Measurements from ENCODE around the gene TENM3. TPM values are rescaled to one million over a fixed set of nuclear protein-coding genes. Genes with fewer than 3 reads are reported as not detected.

The TENM3 gene
- total and polyA plus RNA-seq, 12 donors = 0.20 to 6.6 (median 3.5) TPM

DNA sequence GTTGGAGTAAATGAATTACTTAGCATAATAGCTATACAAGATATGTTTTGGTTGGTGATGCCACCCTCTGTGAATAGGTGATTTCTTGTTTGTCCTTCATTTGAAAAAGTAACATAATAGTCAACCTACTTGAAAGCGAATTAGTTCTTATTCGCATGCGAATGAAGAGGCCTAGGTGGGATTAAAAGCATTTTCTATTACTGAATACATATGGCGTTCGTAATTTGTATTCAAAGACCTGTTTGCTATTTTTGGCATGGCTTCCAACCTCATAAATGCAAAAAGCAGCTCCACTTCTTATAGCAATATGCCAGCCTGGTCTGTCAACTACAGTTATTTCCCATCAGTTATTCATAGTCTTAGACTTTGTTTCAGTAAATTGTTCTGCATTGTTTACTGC is 261.3 kb downstream of the TENM3 start:
- no peaks in the 10 kb centered on the region for H3K9me3 ChIP-seq
- H3K4me1 ChIP-seq = no peaks in the 10 kb centered on the region
- no peaks in the 10 kb centered on the region for H3K36me3 ChIP-seq
- 88 to 91% methylated on average over 5 of the region's 5 CpGs for WGBS, 2 donors
- no peak overlapping the region for H3K4me3 ChIP-seq
- ATAC-seq = no peak
- intact Hi-C loops (cut with DNase I) = no loop called here
- no peak for DNase-seq
- no peak overlapping the region for H3K27ac ChIP-seq
- H3K27me3 ChIP-seq = no peaks in the 10 kb centered on the region
- no peak for TF ChIP-seq CTCF (IDR thresholded peaks at IDR 0.05)

DNA sequence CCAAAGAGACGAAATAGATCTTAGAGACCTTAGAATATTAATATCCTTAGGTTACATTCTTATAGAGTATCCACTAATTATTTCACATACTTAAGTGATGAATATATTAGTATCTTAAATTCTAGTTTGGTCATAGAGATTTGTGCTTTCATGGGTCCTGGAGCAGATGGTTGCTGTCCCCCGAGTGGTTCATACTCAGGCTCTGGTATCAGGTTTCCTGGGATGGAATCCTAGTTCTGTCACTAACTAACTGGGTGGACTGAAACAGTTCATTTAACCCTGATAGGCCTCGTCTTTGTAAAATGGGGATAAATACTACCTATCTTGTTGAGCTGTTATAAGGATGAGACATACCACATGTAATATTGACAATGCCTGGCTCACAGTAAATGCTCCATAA is 264.6 kb downstream of the TENM3 start:
- 53 to 58% methylated on average over 3 of the region's 3 CpGs for WGBS, 2 donors
- Histone ChIP-seq H3K4me3 (no peak overlapping the region), H3K27ac (no peak overlapping the region), H3K36me3 (no peaks in the 10 kb centered on the region), H3K9me3 (no peaks in the 10 kb centered on the region), H3K27me3 (no peaks in the 10 kb centered on the region), H3K4me1 (no peaks in the 10 kb centered on the region)
- intact Hi-C loops (cut with DNase I) = no loop called here
- DNase-seq (no peak), ATAC-seq (no peak)
- no peak for TF ChIP-seq CTCF (IDR thresholded peaks at IDR 0.05)

GRCh38 chr4:182510836-182511235 is 267.6 kb downstream of the TENM3 start:
- no peak overlapping the region for H3K4me3 ChIP-seq

GRCh38 chr4:182513587-182514291 is 270.5 kb downstream of the TENM3 start:
- Histone ChIP-seq H3K27me3 (no peaks in the 10 kb centered on the region), H3K4me3 (no peak overlapping the region), H3K36me3 (no peaks in the 10 kb centered on the region), H3K4me1 (no peaks in the 10 kb centered on the region), H3K9me3 (peaks cover 0 to 7% (median 0%) of the 10 kb centered on the region in 11 donors), H3K27ac (no peak overlapping the region)
- ATAC-seq (no peak), DNase-seq (no peak)
- TF ChIP-seq CTCF (IDR thresholded peaks at IDR 0.05) = no peak
- 66 to 73% methylated on average over 6 of the region's 6 CpGs for WGBS, 2 donors
- intact Hi-C loops (cut with DNase I) = no loop called here

More at GRCh38 chr4:182510836-182511235, 267.6 kb downstream of the TENM3 start:
- no peaks in the 10 kb centered on the region for H3K36me3 ChIP-seq
- H3K27me3 ChIP-seq = no peaks in the 10 kb centered on the region
- H3K4me1 ChIP-seq = no peaks in the 10 kb centered on the region
- TF ChIP-seq CTCF (IDR thresholded peaks at IDR 0.05) = no peak
- DNase-seq (no peak), ATAC-seq (no peak)
- intact Hi-C loops (cut with DNase I) = no loop called here
- H3K27ac ChIP-seq = no peak overlapping the region
- WGBS, 2 donors = 80 to 84% methylated on average over 2 of the region's 2 CpGs
- H3K9me3 ChIP-seq = no peaks in the 10 kb centered on the region
